ENCODE measurements around the gene UGT1A10.

GRCh38 chr2:233758141-233758540 is 121.9 kb downstream of the UGT1A10 start:
- TF ChIP-seq POLR2A (IDR thresholded peaks at IDR 0.05) (no peak), CTCF (IDR thresholded peaks at IDR 0.05) (no peak)
